Thoracic aorta (tissue), 2 donors: ENCODE measurements around the gene NTMT1. TPM values are rescaled to one million over a fixed set of nuclear protein-coding genes. Genes with fewer than 3 reads are reported as not detected.

Experiments
- ATAC-seq: fragments of 150-250 bp; one replicate; pipeline ENCODE4 v1.8.0; 2017; ENCODE audit warnings: low read depth; ENCODE audit not compliant: insufficient number of reproducible peaks, low FRiP score
- DNase-seq: peaks from one replicate; pipeline ENCODE4 v3.0.0-alpha.2; 2020; ENCODE audit warnings: low spot score
- H3K27ac ChIP-seq, 2 donors: fragments of 200-600 bp; sonication (generic); 1 replicate in 1 of 2; 2 replicates in 1 of 2; pipeline ENCODE4 v1.5.1; 2016; ENCODE audit warnings: mild to moderate bottlenecking in 2 of 2, moderate library complexity in 2 of 2
- H3K27me3 ChIP-seq: fragments of 200-600 bp; sonication (generic); replicated peaks from 2 replicates; pipeline ENCODE4 v1.6.0; 2016; ENCODE audit warnings: mild to moderate bottlenecking; ENCODE audit not compliant: insufficient read depth
- H3K36me3 ChIP-seq: fragments of 200-600 bp; sonication (generic); one replicate; pipeline ENCODE4 v1.5.1; 2016
- H3K4me1 ChIP-seq, 2 donors: fragments of 200-600 bp; sonication (generic); 1 replicate in 1 of 2; 2 replicates in 1 of 2; pipeline versions ENCODE4 v1.5.1 to v1.6.0; 2016; ENCODE audit warnings: low read depth in 2 of 2, mild to moderate bottlenecking in 1 of 2; ENCODE audit not compliant: control insufficient read depth in 1 of 2
- H3K4me3 ChIP-seq: fragments of 200-600 bp; sonication (generic); 2 replicates; pipeline ENCODE4 v1.5.1; 2016; ENCODE audit warnings: mild to moderate bottlenecking
- H3K9me3 ChIP-seq: fragments of 200-600 bp; sonication (generic); 2 replicates; pipeline ENCODE4 v1.5.1; 2016
- CTCF ChIP-seq: fragments of 200-600 bp; sonication (generic); IDR thresholded peaks from one replicate; pipeline ENCODE4 v1.5.1; 2019; ENCODE audit warnings: antibody characterized with exemption
- total RNA-seq, 2 donors: library from RNA; depleted of rRNA; stranded (reverse); fragments of >200 nt; gene quantifications; one replicate each; pipeline versions ENCODE4 v1.1.0 to v1.2.3, GENCODE V29; 2016

Gene NTMT1
- total RNA-seq, 2 donors from 2014 or later = 16.9 to 27.2 TPM

- H3K27me3 ChIP-seq = no peaks in the 10 kb centered on the region
- H3K36me3 ChIP-seq = peaks cover 27% of the 10 kb centered on the region
- no peaks in the 10 kb centered on the region for H3K9me3 ChIP-seq
- DNase-seq = no peak
- no peak overlapping the region for H3K27ac ChIP-seq
- peaks cover 13 to 46% of the 10 kb centered on the region in 2 donors for H3K4me1 ChIP-seq
- H3K4me3 ChIP-seq = no peak overlapping the region
- ATAC-seq = no peak
- TF ChIP-seq CTCF = no peak
These were observed 5.2 kb downstream of the NTMT1 start for GRCh38 chr9:129630967-129631673.

DNA sequence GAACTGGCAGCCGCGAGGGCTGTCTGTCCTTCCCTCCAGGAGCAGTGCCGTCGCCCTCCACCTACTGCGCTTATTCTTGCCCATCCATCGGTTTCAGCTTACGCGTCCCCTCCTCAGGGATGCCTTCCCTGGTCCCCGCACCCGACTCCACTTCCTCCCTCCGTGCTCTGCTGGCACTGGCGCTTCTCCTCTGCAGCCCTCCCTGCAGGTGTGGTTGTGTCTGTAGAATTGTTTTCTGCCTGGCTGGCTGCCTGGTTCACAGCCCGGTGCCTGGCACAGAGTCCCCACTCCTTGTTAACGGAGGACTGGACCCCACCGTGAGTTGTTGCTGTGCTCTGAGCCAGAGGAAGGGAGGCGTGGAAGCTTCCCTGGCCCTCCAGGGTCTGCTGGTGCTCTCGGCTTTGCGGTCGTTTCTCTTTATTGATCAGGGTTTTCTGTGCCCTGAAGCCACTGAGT is 5.7 kb downstream of the NTMT1 start:
- ATAC-seq = no peak
- peaks cover 13 to 43% of the 10 kb centered on the region in 2 donors for H3K4me1 ChIP-seq
- H3K27ac ChIP-seq = no peak overlapping the region

DNA sequence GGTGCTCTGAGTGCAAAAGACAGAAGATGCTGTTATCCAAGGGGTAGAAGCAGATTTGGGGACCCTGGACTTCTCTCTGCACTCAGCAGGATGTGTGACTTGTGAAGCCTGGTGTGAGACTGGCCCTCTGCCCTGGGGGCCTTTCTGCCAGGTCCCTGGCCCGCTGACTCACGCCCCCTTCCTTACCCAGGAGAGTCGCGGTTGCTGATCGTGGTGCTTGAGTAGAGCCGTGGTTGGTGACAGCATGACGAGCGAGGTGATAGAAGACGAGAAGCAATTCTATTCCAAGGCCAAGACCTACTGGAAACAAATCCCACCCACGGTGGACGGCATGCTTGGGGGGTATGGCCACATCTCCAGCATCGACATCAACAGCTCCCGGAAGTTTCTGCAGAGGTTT is 6.5 kb downstream of the NTMT1 start:
- no peak for TF ChIP-seq CTCF
- DNase-seq (no peak), ATAC-seq (no peak)
- no peaks in the 10 kb centered on the region for H3K9me3 ChIP-seq
- H3K27me3 ChIP-seq = no peaks in the 10 kb centered on the region
- no peak overlapping the region for H3K4me3 ChIP-seq
- peak overlapping the region in 1 of 2 donors; percentile 15 for H3K27ac ChIP-seq
- peaks cover 6 to 35% of the 10 kb centered on the region in 2 donors for H3K4me1 ChIP-seq
- H3K36me3 ChIP-seq = peaks cover 34% of the 10 kb centered on the region

More for the DNA sequence above, 5.7 kb downstream of the NTMT1 start:
- Histone ChIP-seq H3K27me3 (no peaks in the 10 kb centered on the region), H3K36me3 (peaks cover 27% of the 10 kb centered on the region), H3K4me3 (no peak overlapping the region), H3K9me3 (no peaks in the 10 kb centered on the region)
- DNase-seq = no peak
- TF ChIP-seq CTCF = no peak

- H3K27ac ChIP-seq = no peak overlapping the region
- H3K4me3 ChIP-seq = no peak overlapping the region
- no peaks in the 10 kb centered on the region for H3K9me3 ChIP-seq
- H3K4me1 ChIP-seq = peaks cover 0 to 28% of the 10 kb centered on the region in 2 donors
- H3K36me3 ChIP-seq = peaks cover 41% of the 10 kb centered on the region
- no peak for DNase-seq
- no peaks in the 10 kb centered on the region for H3K27me3 ChIP-seq
- ATAC-seq = no peak
- TF ChIP-seq CTCF = no peak
These were observed 7.2 kb downstream of the NTMT1 start for GRCh38 chr9:129633207-129633606.

- Histone ChIP-seq H3K9me3 (no peaks in the 10 kb centered on the region), H3K4me3 (no peak overlapping the region), H3K36me3 (peaks cover 46% of the 10 kb centered on the region), H3K4me1 (peaks cover 0 to 21% of the 10 kb centered on the region in 2 donors), H3K27ac (no peak overlapping the region), H3K27me3 (no peaks in the 10 kb centered on the region)
- no peak for TF ChIP-seq CTCF
- peak; percentile 13 for ATAC-seq
- no peak for DNase-seq
These were observed 7.9 kb downstream of the NTMT1 start for GRCh38 chr9:129633848-129634247.
